ENCODE results near the gene PDSS1. TPM values are rescaled to one million over a fixed set of nuclear protein-coding genes. Genes with fewer than 3 reads are reported as not detected.

The PDSS1 gene
- total and polyA plus RNA-seq, 2 of the 4 experiments (the other 2 are of a cell fraction): 9.7 to 13.2 TPM

DNA sequence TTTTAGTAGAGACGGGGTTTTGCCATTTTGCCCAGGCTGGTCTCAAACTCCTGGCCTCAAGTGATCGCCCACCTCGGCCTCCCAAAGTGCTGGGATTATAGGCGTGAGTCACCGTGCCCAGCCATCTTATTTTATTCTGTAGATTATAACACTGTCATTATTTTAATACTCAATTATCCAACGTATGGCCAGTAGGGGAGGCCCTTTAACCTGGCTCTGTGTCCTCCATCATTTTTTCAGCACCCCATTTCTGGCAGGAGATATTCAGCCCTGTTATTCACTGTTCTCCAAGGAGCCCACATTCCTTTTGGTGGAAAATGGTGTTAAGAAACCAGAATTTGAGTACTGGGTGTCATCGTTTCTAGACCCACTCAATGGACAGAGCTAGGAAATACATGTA is 31.5 kb downstream of the PDSS1 start:
- Histone ChIP-seq H3K18ac (ENCODE audit: low read depth, low read length) (no peak overlapping the region), H3K27ac (ENCODE audit: insufficient read depth, low read length) (no peak overlapping the region), H2AK5ac (ENCODE audit: low read depth, low read length) (no peak overlapping the region), H2BK120ac (ENCODE audit: low read depth, low read length) (no peak overlapping the region), H2BK20ac (ENCODE audit: low read depth, low read length) (no peak overlapping the region), H3K4ac (ENCODE audit: low read depth, low read length) (no peak overlapping the region), H3K27me3 (ENCODE audit: control insufficient read depth, insufficient read depth, low read length) (no peaks in the 10 kb centered on the region), H2AK9ac (replicated peaks; ENCODE audit: low read depth, low read length, poor library complexity) (no peak overlapping the region), H3K9me3 (ENCODE audit: control insufficient read depth, insufficient read depth, low read length) (no peaks in the 10 kb centered on the region), H3K4me3 (ENCODE audit: insufficient read depth, low read depth, low read length) (no peak overlapping the region), H3K9me1 (ENCODE audit: insufficient read depth, low read length) (no peaks in the 10 kb centered on the region), H3K23ac (ENCODE audit: low read depth, low read length) (no peak overlapping the region), H3K4me2 (ENCODE audit: low read depth, low read length) (no peak overlapping the region), H2AFZ (replicated peaks; ENCODE audit: low read length, poor library complexity) (no peak overlapping the region), H4K5ac (ENCODE audit: low read depth, low read length) (no peak overlapping the region), H3K14ac (replicated peaks; ENCODE audit: low read depth, low read length) (no peak overlapping the region), H3K56ac (ENCODE audit: extremely low read depth, insufficient read depth, low read length) (no peak overlapping the region), H4K20me1 (ENCODE audit: insufficient read depth, low read length) (no peaks in the 10 kb centered on the region; the same call in 1 of the 2 replicates), H3K4me1 (ENCODE audit: control insufficient read depth, insufficient read depth, low read length) (no peaks in the 10 kb centered on the region), H4K91ac (ENCODE audit: insufficient read depth, low read depth, low read length) (no peak overlapping the region), H3K79me1 (ENCODE audit: low read depth in 1 of 2, low read length in 2 of 2) (no peaks in the 10 kb centered on the region), H3K36me3 (ENCODE audit: control insufficient read depth, insufficient read depth, low read length) (peaks cover 13% of the 10 kb centered on the region), H3K9ac (ENCODE audit: low read depth, low read length) (no peak overlapping the region), H2BK15ac (ENCODE audit: low read depth, low read length) (no peak overlapping the region), H2BK5ac (ENCODE audit: low read depth, low read length, poor library complexity, severe bottlenecking) (no peak overlapping the region), H4K8ac (ENCODE audit: low read depth in 2 of 2, low read length in 2 of 2) (no peak overlapping the region)
- BruUV-seq (replicated peaks): no TSS peak
- dilution Hi-C loops (cut with HindIII; ENCODE audit: low sequenced_read_pairs, unreplicated experiment) (no loop called here), in situ Hi-C loops (cut with MboI; ENCODE audit: low sequenced_read_pairs) (no loop called here), intact Hi-C loops (cut with micrococcal nuclease) (no loop called here)
- TF ChIP-seq RFX5 (IDR thresholded peaks at IDR 0.05; ENCODE audit: low read depth, low read length) (no peak), CTCF (conservative IDR thresholded peaks at IDR 0.05; ENCODE audit: low read depth, low read length) (0 out of 2 replicates have a peak, but pooled peaks have one; percentile 14)
- ATAC-seq (ENCODE audit: low read depth) (peak; percentile 33), DNase-seq (no peak)
- CTCF ChIA-PET: interaction anchor here (0.6 kb wide), 1 partner anchor 133 kb away, joined by 3 read pairs; no protein-coding TSS in a partner anchor
- WGBS, 2 experiments (ENCODE audit: extremely low coverage in 2 of 2, insufficient read length in 1 of 2): 100% methylated on average over 1 of the region's 7 CpGs; no CpG with 5 or more reads in 1 of the 2 experiments
- POLR2A ChIA-PET (ENCODE audit: unreplicated experiment): no interaction called here
